ENCODE data around the gene MACROD2. TPM values are rescaled to one million over a fixed set of nuclear protein-coding genes. Genes with fewer than 3 reads are reported as not detected.

The MACROD2 gene
- total and polyA plus RNA-seq, 8 donors, result 0.78 to 31.3 (median 10.9) TPM; not detected in 1

GRCh38 chr20:15199698-15200097, 1204.4 kb downstream of the MACROD2 start:
- no peak overlapping the region for H3K27ac ChIP-seq
- no peaks in the 10 kb centered on the region for H3K36me3 ChIP-seq
- H3K9me3 ChIP-seq, result no peaks in the 10 kb centered on the region
- 66 to 98% (median 78%) methylated on average over 1 of the region's 1 CpG for WGBS, 5 donors
- H3K4me3 ChIP-seq, result no peak overlapping the region
- intact Hi-C loops (cut with DNase I; ENCODE audit: low total_unique reads), result no loop called here
- DNase-seq, result no peak
- no peaks in the 10 kb centered on the region for H3K27me3 ChIP-seq
- H3K4me1 ChIP-seq, result peaks cover 0 to 4% (median 0%) of the 10 kb centered on the region in 4 donors
- no peak for TF ChIP-seq EP300 (IDR thresholded peaks at IDR 0.05)
- TF ChIP-seq CTCF (IDR thresholded peaks at IDR 0.05), result no peak
- no peak for TF ChIP-seq POLR2A (IDR thresholded peaks at IDR 0.05)
- no peak for TF ChIP-seq POLR2AphosphoS5 (IDR thresholded peaks at IDR 0.05)

- Histone ChIP-seq H3K4me1 (peaks cover 0 to 4% (median 0%) of the 10 kb centered on the region in 4 donors), H3K36me3 (no peaks in the 10 kb centered on the region), H3K27me3 (no peaks in the 10 kb centered on the region), H3K27ac (no peak overlapping the region), H3K4me3 (no peak overlapping the region), H3K9me3 (no peaks in the 10 kb centered on the region)
- intact Hi-C loops (cut with DNase I; ENCODE audit: low total_unique reads), result no loop called here
- 91 to 97% (median 95%) methylated on average over 1 of the region's 1 CpG for WGBS, 5 donors
- DNase-seq, result no peak
- TF ChIP-seq CTCF (IDR thresholded peaks at IDR 0.05) (no peak), POLR2A (IDR thresholded peaks at IDR 0.05) (no peak), POLR2AphosphoS5 (IDR thresholded peaks at IDR 0.05) (no peak), EP300 (IDR thresholded peaks at IDR 0.05) (no peak)
Measured at GRCh38 chr20:15200147-15200565, 1204.8 kb downstream of the MACROD2 start.

DNA sequence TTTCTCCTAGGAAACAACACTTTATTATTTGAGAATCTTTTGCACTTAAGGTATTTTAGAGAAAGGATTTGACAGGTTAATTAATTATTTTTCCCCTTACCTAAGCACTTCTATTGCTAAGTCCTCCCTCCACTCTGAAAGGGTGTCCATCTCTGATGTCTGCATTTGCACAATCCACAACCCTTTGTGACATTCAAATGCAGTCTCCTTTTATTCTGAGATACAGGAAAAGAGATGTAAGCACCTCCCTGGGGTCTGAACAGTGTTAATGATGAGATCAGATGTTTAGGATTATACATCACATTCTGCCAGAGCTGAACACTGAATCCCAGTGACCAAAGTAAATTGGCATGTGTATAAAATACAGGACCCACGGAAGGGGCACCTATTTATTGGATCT, 1206.3 kb downstream of the MACROD2 start:
- H3K27ac ChIP-seq, result no peak overlapping the region
- peaks cover 0 to 3% (median 0%) of the 10 kb centered on the region in 4 donors for H3K4me1 ChIP-seq
- H3K9me3 ChIP-seq, result no peaks in the 10 kb centered on the region
- DNase-seq, result no peak
- intact Hi-C loops (cut with DNase I; ENCODE audit: low total_unique reads), result no loop called here
- no peaks in the 10 kb centered on the region for H3K36me3 ChIP-seq
- TF ChIP-seq POLR2AphosphoS5 (IDR thresholded peaks at IDR 0.05) (no peak), POLR2A (IDR thresholded peaks at IDR 0.05) (no peak), EP300 (IDR thresholded peaks at IDR 0.05) (no peak), CTCF (IDR thresholded peaks at IDR 0.05) (no peak)
- WGBS, 5 donors, result 83 to 89% (median 85%) methylated on average over 1 of the region's 1 CpG
- no peaks in the 10 kb centered on the region for H3K27me3 ChIP-seq
- no peak overlapping the region for H3K4me3 ChIP-seq

- DNase-seq, result no peak
- Histone ChIP-seq H3K4me1 (no peaks in the 10 kb centered on the region), H3K27me3 (no peaks in the 10 kb centered on the region), H3K4me3 (no peak overlapping the region), H3K9me3 (no peaks in the 10 kb centered on the region), H3K27ac (no peak overlapping the region), H3K36me3 (no peaks in the 10 kb centered on the region)
- WGBS, 5 donors, result 89 to 94% (median 92%) methylated on average over 5 of the region's 5 CpGs
- TF ChIP-seq POLR2A (IDR thresholded peaks at IDR 0.05) (no peak), CTCF (IDR thresholded peaks at IDR 0.05) (no peak), EP300 (IDR thresholded peaks at IDR 0.05) (no peak), POLR2AphosphoS5 (IDR thresholded peaks at IDR 0.05) (no peak)
- intact Hi-C loops (cut with DNase I; ENCODE audit: low total_unique reads), result no loop called here
Measured at GRCh38 chr20:15204234-15204633, 1208.9 kb downstream of the MACROD2 start.
